Cardiac ventricle fibroblast (primary cell): ENCODE measurements around the gene GPAM. TPM values are rescaled to one million over a fixed set of nuclear protein-coding genes. Genes with fewer than 3 reads are reported as not detected.

Experiments used
- total RNA-seq: library from RNA; depleted of rRNA; stranded (reverse); fragments of >200 nt; gene quantifications from 2 replicates; pipeline ENCODE4 v1.2.3, GENCODE V29; 2015

GPAM gene
- 5.2 and 6.0 TPM in 2 replicates for total RNA-seq

DNA sequence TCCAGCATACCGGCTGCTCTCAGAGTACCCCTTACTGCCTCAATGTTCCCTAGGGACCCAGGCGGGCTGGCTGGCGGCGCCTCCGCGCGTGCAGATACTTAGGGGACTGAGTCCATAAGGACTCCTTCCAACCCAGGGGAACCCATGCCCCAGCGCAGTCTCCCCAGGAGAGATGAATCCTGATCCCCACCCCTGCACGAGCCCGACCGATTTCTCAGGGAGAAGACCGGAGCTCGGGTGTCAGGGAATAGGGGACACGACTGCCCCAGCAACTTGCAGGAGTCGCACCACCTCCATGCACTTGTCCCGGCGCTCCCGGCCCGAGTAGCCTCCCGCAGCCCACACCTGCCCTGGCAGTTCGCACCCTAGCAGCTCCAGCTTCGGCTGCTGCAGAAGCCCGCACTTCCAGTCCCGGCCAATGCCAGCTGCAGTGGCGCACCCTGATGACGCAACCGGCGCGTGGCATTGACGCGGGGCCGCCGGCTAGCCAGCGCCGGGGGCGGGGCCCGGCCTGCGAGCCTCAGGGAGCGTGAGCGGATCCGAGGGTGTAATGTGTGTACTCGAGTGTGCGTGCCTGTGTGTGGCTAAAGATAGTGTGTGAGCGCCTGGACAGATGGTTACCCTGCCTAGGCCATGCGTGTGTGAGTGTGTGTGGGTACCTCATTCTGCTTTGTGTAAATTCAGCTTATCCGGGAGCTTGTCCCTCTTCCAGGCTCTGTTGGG is at the start of gene GPAM:
Gene GPAM, minus strand, starts transcription at position 437 of the 723 bp plus-strand sequence. CDS start 1,981 bp downstream, outside the sequence.

Other genes starting within 250 kb of the GPAM start
- not detected in 2 replicates for gene TECTB, start 99.6 kb upstream of the GPAM start, total RNA-seq
- gene ACSL5, start 190.4 kb upstream of the GPAM start, total RNA-seq = 17.0 and 18.5 TPM in 2 replicates